Activated CD4-positive, CD25-positive, alpha-beta regulatory T cell (primary cell): Measurements from ENCODE around the gene SCD.

Source experiments
- DNase-seq, 4 experiments: peaks; one replicate each; lab custom pipeline; 2025; lab: John Stamatoyannopoulos, UW

Gene SCD

DNA sequence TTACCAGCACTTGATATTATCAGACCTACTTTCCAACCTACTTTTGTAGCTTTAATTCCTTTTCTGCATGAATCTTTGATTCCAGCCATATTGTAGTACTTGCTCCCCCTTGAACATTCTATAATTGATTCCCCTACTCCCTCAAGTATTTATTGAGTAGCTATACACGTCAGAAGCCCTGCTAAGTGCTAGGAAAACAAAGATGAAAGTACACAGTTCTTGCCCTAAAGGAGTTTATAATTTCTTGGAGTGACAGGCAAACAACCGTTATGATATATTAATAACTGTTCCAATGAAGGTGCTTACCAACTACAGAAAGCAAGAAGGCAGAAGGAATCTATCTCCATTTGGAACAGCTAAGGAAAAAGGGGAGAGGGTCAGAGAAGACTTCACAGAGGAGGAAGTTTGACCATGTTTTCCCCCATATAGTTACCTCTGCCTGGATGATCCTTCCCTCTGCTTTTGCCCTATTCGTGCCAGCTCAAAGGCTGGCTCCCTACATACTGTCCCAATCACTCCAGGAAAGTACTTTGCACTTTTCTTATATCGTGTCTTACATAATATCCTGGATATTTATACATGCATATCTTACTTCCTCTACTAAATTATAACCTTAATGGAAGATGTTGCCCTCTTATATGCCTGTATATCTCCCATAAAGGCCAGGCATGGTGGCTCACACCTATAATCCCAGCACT, 54.7 kb downstream of the SCD start:
- DNase-seq = no peak

DNA sequence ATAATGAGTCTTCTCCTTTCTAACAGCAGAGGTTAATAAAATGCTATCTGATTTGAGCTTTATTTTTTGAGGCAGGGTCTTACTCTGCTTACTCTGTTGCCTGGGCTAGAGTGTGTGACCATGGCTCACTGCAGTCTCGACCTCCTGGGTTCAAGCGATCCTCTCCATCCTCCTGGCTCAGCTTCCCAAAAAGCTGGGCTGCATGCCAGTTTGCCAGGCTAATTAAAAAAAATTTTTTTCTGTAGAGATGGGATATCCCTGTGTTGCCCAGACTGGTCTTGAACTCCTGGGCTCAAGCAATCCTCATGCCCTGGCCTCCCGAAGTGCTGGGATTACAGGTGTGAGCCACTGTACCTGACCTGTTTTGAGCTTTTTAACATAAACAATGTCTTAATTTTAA, 56.7 kb downstream of the SCD start:
- DNase-seq = no peak

DNA sequence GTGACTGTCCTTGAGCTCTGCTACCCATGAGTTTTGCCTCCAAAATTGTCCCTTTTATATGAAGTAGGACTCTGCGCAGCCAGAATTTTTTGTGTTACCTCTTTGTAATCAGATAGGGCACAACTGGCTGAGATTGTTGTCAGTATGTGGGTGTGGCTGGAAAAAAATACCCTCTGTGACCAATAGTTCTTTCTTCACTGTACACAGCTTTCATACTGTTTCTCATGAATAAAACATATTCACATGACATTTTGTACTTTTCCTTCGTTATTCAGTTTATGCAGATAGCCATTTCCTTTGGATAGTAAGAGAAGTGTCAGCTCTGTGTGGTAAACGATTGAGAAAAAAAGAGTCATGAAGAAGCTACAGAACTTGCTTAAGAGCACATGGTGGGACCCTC, 66.1 kb downstream of the SCD start:
- no peak for DNase-seq
